ENCODE data around the gene SLC16A3.
A peak's percentile ranks its signal among the peaks of the same experiment; 100 is the strongest.

Gene SLC16A3

GRCh38 chr17:82269138-82269881 lies 40.5 kb downstream of the SLC16A3 start:
- DNase-seq (ENCODE audit: low spot score): no peak

DNA sequence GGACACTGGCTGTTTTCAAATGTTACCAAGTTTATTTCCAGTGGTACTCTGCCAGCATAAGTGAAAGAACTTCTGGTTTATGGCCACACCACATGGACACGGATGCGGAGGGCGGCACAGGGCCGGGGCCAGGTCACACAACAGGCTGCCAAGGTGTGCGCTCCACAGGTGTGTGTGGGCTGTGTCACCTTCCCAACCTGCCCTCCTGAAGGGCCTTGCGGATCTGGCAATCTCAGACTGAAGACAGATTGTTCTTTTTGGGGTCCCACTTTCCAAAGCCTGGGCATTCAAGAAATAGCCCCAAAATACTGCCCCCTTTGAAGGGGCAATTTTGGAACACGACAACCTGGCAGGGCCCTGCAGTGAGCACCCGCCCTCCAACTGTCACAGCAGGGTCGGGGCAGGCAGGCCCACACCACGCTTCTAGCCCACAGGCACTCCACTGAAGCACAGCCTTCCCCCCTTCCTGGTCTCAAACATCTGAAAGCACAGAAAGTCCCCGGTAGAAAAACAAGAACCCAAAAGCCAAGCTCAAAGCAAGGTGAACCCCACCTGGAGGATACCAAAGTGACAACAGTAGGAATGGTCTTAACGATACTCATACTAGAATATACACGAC lies 41.1 kb downstream of the SLC16A3 start:
- no peak for DNase-seq (ENCODE audit: low spot score)

DNA sequence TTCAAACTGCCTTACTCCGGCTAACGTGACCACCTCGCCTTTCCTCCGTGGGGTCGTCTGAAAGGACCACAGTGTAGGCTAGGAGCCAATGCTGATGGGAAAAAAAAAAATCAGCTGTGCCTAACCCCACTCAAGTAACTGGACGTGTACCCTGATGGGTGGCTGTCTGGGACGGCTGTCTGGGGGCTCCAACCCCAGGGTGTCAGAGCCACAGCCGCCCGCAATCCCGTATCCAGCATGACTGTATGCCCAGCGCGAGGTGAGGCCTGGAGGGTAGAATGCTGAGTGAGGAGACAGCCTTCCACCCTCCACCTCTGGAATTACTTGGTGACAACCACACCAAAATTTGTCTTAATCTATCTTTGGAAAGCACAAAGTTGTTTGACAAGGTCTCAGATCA lies 41.8 kb downstream of the SLC16A3 start:
- DNase-seq (ENCODE audit: low spot score): no peak

- DNase-seq (ENCODE audit: low spot score): no peak
Measured at GRCh38 chr17:82271401-82271800, 42.6 kb downstream of the SLC16A3 start.

GRCh38 chr17:82272495-82273326 lies 43.9 kb downstream of the SLC16A3 start:
- DNase-seq (ENCODE audit: low spot score): peak; percentile 20

DNA sequence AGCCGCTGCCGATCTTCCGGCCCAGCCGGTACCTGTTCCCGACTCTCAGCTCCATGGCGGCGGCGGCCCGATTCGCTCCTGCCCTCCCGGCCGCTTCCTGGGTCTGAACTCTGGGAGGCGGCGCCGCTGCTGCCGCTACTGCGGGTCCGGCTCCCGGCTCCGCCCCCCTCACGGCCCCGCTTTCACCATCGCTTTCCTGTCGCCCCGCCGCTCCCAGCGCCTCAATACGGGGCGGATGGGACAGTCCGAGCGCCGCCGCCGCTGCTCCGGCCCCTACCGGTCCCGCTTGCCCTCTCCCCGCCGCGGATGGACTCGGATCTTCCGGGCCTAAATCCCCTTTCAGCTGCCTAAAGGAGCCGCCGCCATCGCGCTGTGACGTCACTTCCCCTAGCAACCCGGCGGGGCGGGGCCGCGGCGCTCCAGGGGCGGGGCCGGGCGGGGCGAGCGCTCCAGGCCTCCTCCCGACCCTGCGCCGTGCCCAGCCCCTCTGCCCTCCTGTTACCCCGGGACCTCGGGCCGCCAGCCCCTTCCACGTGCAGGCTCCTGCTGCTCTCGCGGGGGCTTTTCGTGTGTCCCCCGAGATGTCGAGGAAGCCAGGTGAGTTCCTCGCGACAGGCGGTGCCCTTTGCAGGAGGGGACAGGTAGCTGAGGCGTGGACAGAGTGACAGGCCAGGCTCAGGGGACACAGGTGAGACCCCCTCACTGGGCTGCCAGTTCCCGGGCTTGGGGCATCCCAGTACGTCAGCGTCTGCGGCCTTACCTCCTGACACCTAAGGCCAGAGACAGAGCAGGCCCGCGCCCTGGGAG lies 44.7 kb downstream of the SLC16A3 start, which contains the start of gene CSNK1D:
Gene CSNK1D (minus strand): TSS at position 374 of the 807 bp plus-strand sequence. CDS start 319 bp downstream, at position 55.
- DNase-seq (ENCODE audit: low spot score): peak; percentile 88

DNA sequence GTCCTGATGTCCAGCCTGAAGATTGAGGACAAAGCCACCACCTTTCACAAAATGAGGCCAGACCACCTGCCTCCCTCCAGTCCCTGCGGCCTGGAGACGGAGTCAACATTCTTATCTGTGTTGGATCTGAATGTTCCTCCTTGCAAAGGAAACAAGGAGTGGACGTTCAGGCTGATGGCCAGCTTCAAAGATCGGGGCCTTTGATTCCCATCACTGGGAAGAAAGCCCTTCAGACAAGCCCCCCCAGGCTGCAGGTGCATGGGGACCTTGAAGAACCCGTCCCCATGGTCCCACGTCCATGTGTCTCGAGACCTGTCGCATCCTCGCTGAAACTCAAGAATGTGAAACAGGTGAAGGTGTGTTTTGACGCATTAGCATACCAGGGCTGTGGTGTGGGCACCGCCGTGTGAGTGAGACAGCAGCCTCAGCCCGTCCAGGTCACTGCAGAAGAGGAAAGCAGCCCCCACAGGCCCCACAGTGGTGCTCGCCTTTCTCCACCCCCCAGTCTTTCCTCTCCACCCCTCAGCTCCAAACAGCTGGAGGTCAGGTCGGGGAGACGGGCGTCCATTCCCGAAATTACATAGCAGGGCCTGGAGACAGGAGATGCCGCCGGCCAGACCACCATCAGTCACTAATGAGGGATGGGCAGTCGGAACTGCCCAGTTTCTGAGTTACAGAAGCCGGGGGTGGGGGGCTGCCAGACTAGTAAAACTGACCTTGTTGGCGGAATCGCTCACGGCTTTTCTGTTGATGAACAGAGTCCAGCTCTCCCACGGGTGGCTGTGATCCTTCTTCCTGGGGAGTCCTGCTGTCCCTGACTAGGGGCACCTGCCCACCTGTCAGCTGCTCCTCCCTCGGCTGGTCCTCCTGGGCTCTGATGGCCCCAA lies 45.5 kb downstream of the SLC16A3 start:
- DNase-seq (ENCODE audit: low spot score): no peak

DNA sequence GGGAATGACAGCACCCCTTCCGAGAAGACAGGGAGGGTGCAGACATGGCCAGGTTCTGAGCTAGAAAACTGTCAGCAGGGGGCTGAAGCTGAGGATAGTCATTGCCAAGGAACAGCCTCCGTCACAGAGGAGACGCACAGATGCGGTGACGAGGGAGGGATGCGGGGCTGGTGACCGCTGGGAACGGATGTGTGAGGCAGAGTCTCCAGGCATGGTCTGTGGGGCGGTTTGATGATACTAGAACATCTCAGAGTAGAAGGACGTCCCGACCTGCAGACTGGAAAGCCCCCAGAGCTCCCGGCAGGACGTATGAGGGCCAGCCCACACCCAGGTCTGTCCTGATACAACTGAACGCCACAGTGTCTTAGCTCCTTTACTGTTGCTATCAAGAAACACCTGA lies 46.5 kb downstream of the SLC16A3 start:
- DNase-seq (ENCODE audit: low spot score): no peak

GRCh38 chr17:82276938-82277337 lies 48.1 kb downstream of the SLC16A3 start:
- DNase-seq (ENCODE audit: low spot score): no peak

DNA sequence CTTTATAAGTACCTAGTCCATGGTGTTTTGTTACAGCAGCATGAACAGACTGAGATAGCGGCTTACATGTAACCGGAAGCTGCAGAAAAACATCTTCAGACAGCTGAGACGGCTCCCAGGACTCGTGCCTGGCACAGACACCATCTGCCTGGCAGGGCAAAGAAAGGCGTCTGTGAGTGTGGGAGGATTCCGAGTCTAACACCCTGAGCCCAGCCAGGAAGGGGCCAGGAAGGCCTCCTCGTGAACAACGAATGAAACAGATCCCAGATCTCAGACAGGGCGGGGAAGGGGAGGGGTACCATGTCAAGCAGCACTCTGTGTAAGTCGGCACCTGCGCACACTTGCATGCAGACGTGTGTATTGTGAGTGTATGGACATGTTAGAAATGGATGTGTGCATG lies 49.0 kb downstream of the SLC16A3 start:
- DNase-seq (ENCODE audit: low spot score): no peak

DNA sequence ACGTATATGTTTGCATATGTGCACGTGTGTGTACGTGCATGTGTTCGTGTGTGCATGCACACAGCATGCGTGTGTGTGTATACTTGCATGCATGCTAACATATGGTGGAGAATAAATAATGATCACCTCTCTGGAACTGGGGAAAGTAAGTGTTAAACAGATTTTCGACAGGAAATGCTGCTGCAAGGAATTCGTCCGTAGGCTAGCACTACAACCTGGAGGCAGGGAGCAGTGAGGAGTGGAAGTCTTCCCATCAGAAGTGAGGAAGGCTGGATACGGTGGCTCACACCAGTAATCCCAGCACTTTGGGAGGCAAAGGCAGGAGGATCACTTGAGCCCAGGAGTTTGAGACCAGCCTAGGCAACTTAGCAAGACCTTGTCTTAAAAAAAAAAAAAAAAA lies 49.5 kb downstream of the SLC16A3 start:
- no peak for DNase-seq (ENCODE audit: low spot score)

GRCh38 chr17:82278786-82279391 lies 50.0 kb downstream of the SLC16A3 start:
- DNase-seq (ENCODE audit: low spot score): no peak

DNA sequence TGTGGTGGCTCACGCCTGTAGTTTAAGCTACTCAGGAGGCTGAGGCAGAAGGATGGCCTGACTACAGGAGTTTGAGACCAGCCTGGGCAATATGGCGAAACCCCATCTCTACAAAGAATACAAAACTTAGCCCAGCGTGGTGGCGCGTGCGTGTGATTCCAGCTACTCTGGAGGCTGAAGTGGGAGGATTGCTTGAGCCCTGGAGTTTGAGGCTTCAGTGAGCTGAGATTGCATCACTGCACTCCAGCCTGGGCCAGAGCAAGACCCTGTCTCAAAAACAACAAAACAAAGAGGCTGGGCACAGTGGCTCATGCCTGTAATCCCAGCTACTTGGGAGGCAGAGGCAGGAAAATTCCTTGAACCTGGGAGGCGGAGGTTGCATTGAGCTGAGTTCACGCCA lies 51.7 kb downstream of the SLC16A3 start:
- DNase-seq (ENCODE audit: low spot score): no peak

GRCh38 chr17:82281076-82281475 lies 52.2 kb downstream of the SLC16A3 start:
- no peak for DNase-seq (ENCODE audit: low spot score)

DNA sequence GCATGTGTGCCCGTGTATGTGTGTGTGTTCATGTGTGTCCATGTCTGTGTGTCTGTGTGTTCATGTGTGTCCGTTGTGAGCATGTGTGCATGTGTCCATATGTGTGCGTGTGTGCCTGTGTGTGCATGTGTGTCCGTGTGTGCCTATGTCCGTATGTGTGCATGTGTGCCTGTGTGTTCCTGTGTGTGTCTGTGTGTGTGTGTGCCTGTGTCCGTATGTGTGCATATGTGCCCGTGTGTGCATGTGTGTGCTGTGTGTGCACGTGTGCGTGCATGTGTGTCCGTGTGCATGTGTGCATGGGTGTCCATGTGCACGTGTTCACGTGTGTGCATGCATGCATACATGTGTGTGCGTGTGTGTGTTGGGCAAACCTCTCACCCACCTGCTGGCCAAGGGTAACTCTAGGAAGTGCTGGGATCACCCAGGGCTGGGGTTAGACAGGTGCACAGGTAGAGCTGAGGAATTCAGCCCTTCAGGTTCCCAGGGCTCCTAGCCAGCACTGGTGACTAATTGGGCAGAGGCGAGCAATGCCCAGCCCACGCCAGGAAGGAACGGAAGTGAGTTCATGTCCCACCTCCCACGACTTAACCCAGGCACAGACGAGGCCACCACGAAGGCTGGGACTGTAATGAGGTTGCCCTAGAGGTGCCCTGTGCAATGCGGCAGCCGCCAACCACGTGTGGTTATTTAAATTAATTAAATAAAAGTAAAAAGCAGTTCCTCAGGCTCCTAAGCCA lies 52.8 kb downstream of the SLC16A3 start:
- no peak for DNase-seq (ENCODE audit: low spot score)

GRCh38 chr17:82282239-82283207 lies 53.7 kb downstream of the SLC16A3 start:
- DNase-seq (ENCODE audit: low spot score): no peak

GRCh38 chr17:82283208-82283749 lies 54.4 kb downstream of the SLC16A3 start:
- peak; percentile 32 for DNase-seq (ENCODE audit: low spot score)

GRCh38 chr17:82285141-82285540 lies 56.3 kb downstream of the SLC16A3 start:
- DNase-seq (ENCODE audit: low spot score): no peak

Data from CD4-positive, alpha-beta T cell treated with Interleukin-15 for 4 hours (primary cell).